MCF 10A (cell line): ENCODE results near the gene IMMP2L. TPM values are rescaled to one million over a fixed set of nuclear protein-coding genes. Genes with fewer than 3 reads are reported as not detected.

Experiments used
- BruUV-seq: library from RNA; stranded (reverse); fragments of 400-500 nt; replicated peaks from 2 replicates; lab custom pipeline; 2021; lab: Mats Ljungman, UMichigan
- CTCF ChIA-PET: fragments of 300-600 bp; sonication (Branson Sonifier 250); formaldehyde crosslinking; extraction: SDS; loops from one replicate; lab custom pipeline; 2021; ENCODE audit warnings: antibody characterized with exemption, inconsistent platforms; lab: Yijun Ruan, JAX
- POLR2A ChIA-PET: fragments of 300-600, 350-650 bp; sonication (Branson Sonifier 250); formaldehyde crosslinking; extraction: SDS; loops from one replicate; lab custom pipeline; 2020; ENCODE audit warnings: antibody characterized with exemption, inconsistent platforms; lab: Yijun Ruan, JAX
- DNase-seq: peaks from one replicate; pipeline ENCODE4 v3.0.0-alpha.2; 2018; ENCODE audit not compliant: unreplicated experiment
- H3K27ac Mint-ChIP-seq: one replicate; pipeline ENCODE4 v1.8.0; 2022; ENCODE audit warnings: mild to moderate bottlenecking, low read depth, mixed read lengths; ENCODE audit not compliant: unreplicated experiment
- H3K27me3 Mint-ChIP-seq: one replicate; pipeline ENCODE4 v1.8.0; 2022; ENCODE audit warnings: mixed read lengths; ENCODE audit not compliant: insufficient read depth, unreplicated experiment
- H3K36me3 Mint-ChIP-seq: one replicate; pipeline ENCODE4 v1.8.0; 2022; ENCODE audit warnings: mild to moderate bottlenecking, moderate library complexity, mixed read lengths; ENCODE audit not compliant: insufficient read depth, unreplicated experiment
- H3K4me1 Mint-ChIP-seq: one replicate; pipeline ENCODE4 v1.8.0; 2022; ENCODE audit warnings: mixed read lengths; ENCODE audit not compliant: insufficient read depth, unreplicated experiment
- H3K4me3 Mint-ChIP-seq: one replicate; pipeline ENCODE4 v1.8.0; 2022; ENCODE audit warnings: mild to moderate bottlenecking, moderate library complexity, mixed read lengths; ENCODE audit not compliant: unreplicated experiment
- H3K9me3 Mint-ChIP-seq: one replicate; pipeline ENCODE4 v1.8.0; 2022; ENCODE audit warnings: mixed read lengths; ENCODE audit not compliant: unreplicated experiment
- CTCF ChIP-seq: fragments of 200-600 bp; IDR thresholded peaks from one replicate; pipeline ENCODE4 v1.8.0; 2022; ENCODE audit warnings: antibody characterized with exemption, mild to moderate bottlenecking; ENCODE audit not compliant: unreplicated experiment
- intact Hi-C: fragments of 100-400 bp; cut with micrococcal nuclease; formaldehyde crosslinking; loops from 2 replicates; pipeline ENCODE4 v1.14.1; 2022
- total RNA-seq: library from RNA; stranded (reverse); gene quantifications from 2 replicates; pipeline ENCODE4 v1.2.3, GENCODE V29; 2022

Gene IMMP2L
- total RNA-seq, 1 experiment from 2014 or later: 23.7 TPM

DNA sequence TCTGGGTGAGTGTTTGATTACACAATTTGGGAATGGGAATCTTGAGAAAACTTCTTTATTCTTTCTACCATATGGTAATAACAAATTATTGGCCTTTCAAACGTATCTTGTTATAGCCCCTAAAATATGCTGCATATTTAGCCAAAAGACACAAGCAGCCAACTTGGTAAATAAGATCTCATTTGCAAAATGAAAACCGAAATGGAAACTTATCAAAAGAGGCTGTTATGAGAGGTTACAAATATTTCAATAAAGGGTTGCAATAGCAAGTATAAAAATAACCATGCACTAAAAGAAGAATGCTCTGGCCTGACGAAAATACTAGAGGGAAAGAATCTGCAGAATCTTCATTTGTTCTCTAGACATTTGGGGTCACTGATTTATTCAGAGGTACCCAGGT, 730.9 kb downstream of the IMMP2L start:
- no peak overlapping the region for H3K4me3 Mint-ChIP-seq
- no peak for TF ChIP-seq CTCF
- CTCF ChIA-PET: no interaction called here

GRCh38 chr7:110830778-110831177, 731.5 kb downstream of the IMMP2L start:
- ChIA-PET CTCF (no interaction called here), POLR2A (interaction anchor here (0.7 kb wide), 1 partner anchor 41 kb away, joined by 3 read pairs; no protein-coding TSS in a partner anchor)
- intact Hi-C loops: no loop called here
- H3K27ac Mint-ChIP-seq: no peak overlapping the region
- H3K4me1 Mint-ChIP-seq: peaks cover 2% of the 10 kb centered on the region
- no TSS peak for BruUV-seq
- peaks cover 6% of the 10 kb centered on the region for H3K36me3 Mint-ChIP-seq
- DNase-seq: no peak
- H3K9me3 Mint-ChIP-seq: no peaks in the 10 kb centered on the region
- TF ChIP-seq CTCF: no peak
- H3K27me3 Mint-ChIP-seq: no peaks in the 10 kb centered on the region
- no peak overlapping the region for H3K4me3 Mint-ChIP-seq

More for the DNA sequence above, 730.9 kb downstream of the IMMP2L start:
- H3K27ac Mint-ChIP-seq: no peak overlapping the region
- H3K9me3 Mint-ChIP-seq: no peaks in the 10 kb centered on the region
- intact Hi-C loops: no loop called here
- H3K27me3 Mint-ChIP-seq: no peaks in the 10 kb centered on the region
- H3K36me3 Mint-ChIP-seq: peaks cover 6% of the 10 kb centered on the region
- BruUV-seq: no TSS peak
- DNase-seq: no peak
- H3K4me1 Mint-ChIP-seq: peaks cover 6% of the 10 kb centered on the region
- POLR2A ChIA-PET: no interaction called here

GRCh38 chr7:110827936-110828335, 734.4 kb downstream of the IMMP2L start:
- no peaks in the 10 kb centered on the region for H3K9me3 Mint-ChIP-seq
- BruUV-seq: no TSS peak
- no peak overlapping the region for H3K4me3 Mint-ChIP-seq
- no peaks in the 10 kb centered on the region for H3K27me3 Mint-ChIP-seq
- H3K4me1 Mint-ChIP-seq: no peaks in the 10 kb centered on the region
- ChIA-PET CTCF (no interaction called here), POLR2A (no interaction called here)
- intact Hi-C loops: no loop called here
- H3K36me3 Mint-ChIP-seq: peaks cover 6% of the 10 kb centered on the region
- TF ChIP-seq CTCF: no peak
- DNase-seq: no peak
- no peak overlapping the region for H3K27ac Mint-ChIP-seq

- BruUV-seq: no TSS peak
- ChIA-PET POLR2A (no interaction called here), CTCF (no interaction called here)
- intact Hi-C loops: no loop called here
- TF ChIP-seq CTCF: no peak
- Mint-ChIP-seq H3K4me1 (no peaks in the 10 kb centered on the region), H3K4me3 (no peak overlapping the region), H3K9me3 (no peaks in the 10 kb centered on the region), H3K27ac (no peak overlapping the region), H3K36me3 (peaks cover 6% of the 10 kb centered on the region), H3K27me3 (no peaks in the 10 kb centered on the region)
- no peak for DNase-seq
Observed at GRCh38 chr7:110827287-110827855, 734.9 kb downstream of the IMMP2L start.
